AG04450 (cell line): ENCODE measurements around the gene IL1RL2. TPM values are rescaled to one million over a fixed set of nuclear protein-coding genes. Genes with fewer than 3 reads are reported as not detected.

Source experiments
- CTCF ChIA-PET: fragments of 300-600, 350-600 bp; formaldehyde crosslinking; extraction: SDS; loops from one replicate; lab custom pipeline; 2022; ENCODE audit warnings: antibody characterized with exemption, inconsistent platforms; lab: Charles Lee
- POLR2A ChIA-PET: fragments of 350-600 bp; formaldehyde crosslinking; extraction: SDS; loops from one replicate; lab custom pipeline; 2021; ENCODE audit warnings: antibody characterized with exemption, inconsistent platforms; lab: Yijun Ruan, JAX
- DNase-seq: peaks from one replicate; pipeline ENCODE4 v3.0.0-alpha.2; 2011; ENCODE audit warnings: low read depth, low spot score
- H3K27ac ChIP-seq: one replicate; pipeline ENCODE4 v1.5.1; 2012; ENCODE audit warnings: low read depth, low read length, control low read depth
- H3K27me3 ChIP-seq: one replicate; pipeline ENCODE4 v1.6.0; 2012; ENCODE audit warnings: low read length; ENCODE audit not compliant: control insufficient read depth, insufficient read depth
- H3K4me3 ChIP-seq: 2 replicates; pipeline ENCODE4 v1.5.1; 2011; ENCODE audit warnings: mild to moderate bottlenecking, low read depth, low read length, control low read depth
- H3K9me3 ChIP-seq: 2 replicates; pipeline ENCODE4 v1.5.1; 2012; ENCODE audit warnings: low read length; ENCODE audit not compliant: control insufficient read depth, insufficient read depth
- polyA plus RNA-seq: library from polyadenylated mRNA; depleted of rRNA; stranded (reverse); fragments of >200 nt; gene quantifications from 2 replicates; pipeline ENCODE4 v1.2.3, GENCODE V29; 2011
- TF ChIP-seq, protein P1 (sequence below): IDR thresholded peaks from 2 replicates; pipeline ENCODE4 v1.5.1; 2011; ENCODE audit warnings: low read depth, low read length, control low read depth, inconsistent platforms

IL1RL2 gene
- polyA plus RNA-seq, 1 experiment, result 0.72 TPM

DNA sequence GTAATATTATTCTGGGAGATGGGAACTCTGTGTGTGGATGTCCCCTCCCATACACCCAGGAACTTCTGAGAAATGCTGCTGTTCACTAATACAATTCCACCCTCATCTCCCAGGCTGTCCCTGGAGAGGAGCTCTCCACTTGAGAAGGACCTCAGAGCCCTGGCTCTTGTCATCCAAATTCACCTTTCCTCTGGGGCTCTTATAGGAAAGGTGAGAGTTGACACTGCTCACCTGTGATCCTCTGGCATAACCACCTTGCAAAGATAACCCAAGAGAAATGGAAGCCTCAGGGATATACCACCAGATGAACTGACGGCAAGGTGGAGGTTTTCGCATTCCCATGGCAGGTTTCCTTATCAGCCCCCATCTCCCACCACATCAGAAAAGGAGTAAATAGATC lies 52.0 kb downstream of the IL1RL2 start:
- Histone ChIP-seq H3K27ac (no peak overlapping the region), H3K4me3 (no peak overlapping the region), H3K27me3 (no peaks in the 10 kb centered on the region), H3K9me3 (no peaks in the 10 kb centered on the region; the same call in 1 of the 2 replicates)
- no peak for DNase-seq
- CTCF ChIA-PET, result interaction anchor here (0.8 to 4.8 kb wide), 8 partner anchors 15 to 356 kb away, joined by 3 to 99 read pairs (median 34); partner anchors contain the start of gene IL18R1
- TF ChIP-seq, protein P1, sequence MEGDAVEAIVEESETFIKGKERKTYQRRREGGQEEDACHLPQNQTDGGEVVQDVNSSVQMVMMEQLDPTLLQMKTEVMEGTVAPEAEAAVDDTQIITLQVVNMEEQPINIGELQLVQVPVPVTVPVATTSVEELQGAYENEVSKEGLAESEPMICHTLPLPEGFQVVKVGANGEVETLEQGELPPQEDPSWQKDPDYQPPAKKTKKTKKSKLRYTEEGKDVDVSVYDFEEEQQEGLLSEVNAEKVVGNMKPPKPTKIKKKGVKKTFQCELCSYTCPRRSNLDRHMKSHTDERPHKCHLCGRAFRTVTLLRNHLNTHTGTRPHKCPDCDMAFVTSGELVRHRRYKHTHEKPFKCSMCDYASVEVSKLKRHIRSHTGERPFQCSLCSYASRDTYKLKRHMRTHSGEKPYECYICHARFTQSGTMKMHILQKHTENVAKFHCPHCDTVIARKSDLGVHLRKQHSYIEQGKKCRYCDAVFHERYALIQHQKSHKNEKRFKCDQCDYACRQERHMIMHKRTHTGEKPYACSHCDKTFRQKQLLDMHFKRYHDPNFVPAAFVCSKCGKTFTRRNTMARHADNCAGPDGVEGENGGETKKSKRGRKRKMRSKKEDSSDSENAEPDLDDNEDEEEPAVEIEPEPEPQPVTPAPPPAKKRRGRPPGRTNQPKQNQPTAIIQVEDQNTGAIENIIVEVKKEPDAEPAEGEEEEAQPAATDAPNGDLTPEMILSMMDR, result no peak
- POLR2A ChIA-PET, result interaction anchor here (0.6 kb wide), 1 partner anchor 493 kb away, joined by 4 read pairs; no protein-coding TSS in a partner anchor

DNA sequence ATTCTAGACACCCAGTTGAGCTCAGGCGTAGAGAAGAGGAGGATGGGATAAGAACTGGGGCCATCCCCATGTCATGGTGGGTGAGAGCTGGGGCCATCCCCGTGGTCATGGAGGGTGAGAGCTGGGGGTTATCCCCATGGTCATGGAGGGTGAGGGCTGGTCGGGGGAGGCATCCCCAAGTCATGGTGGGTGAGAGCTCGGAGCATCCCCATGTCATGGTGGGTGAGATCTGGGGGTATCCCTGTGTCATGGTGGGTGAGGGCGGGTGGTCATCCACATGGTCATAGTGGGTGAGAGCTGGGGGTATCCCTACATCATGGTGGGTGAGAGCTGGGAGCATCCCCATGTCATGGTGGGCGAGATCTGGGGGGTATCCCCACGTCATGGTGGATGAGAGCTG lies 52.5 kb downstream of the IL1RL2 start:
- ChIA-PET CTCF (interaction anchor here (0.8 to 4.8 kb wide), 20 partner anchors 12 to 357 kb away, joined by 3 to 99 read pairs (median 18); partner anchors contain the start of genes IL18R1 and IL1RL2), POLR2A (interaction anchor here (0.6 kb wide), 1 partner anchor 494 kb away, joined by 4 read pairs; no protein-coding TSS in a partner anchor)
- no peaks in the 10 kb centered on the region for H3K27me3 ChIP-seq
- no peak for DNase-seq
- no peak overlapping the region for H3K27ac ChIP-seq
- no peaks in the 10 kb centered on the region; the same call in 1 of the 2 replicates for H3K9me3 ChIP-seq
- TF ChIP-seq, protein P1, result no peak
- H3K4me3 ChIP-seq, result no peak overlapping the region

DNA sequence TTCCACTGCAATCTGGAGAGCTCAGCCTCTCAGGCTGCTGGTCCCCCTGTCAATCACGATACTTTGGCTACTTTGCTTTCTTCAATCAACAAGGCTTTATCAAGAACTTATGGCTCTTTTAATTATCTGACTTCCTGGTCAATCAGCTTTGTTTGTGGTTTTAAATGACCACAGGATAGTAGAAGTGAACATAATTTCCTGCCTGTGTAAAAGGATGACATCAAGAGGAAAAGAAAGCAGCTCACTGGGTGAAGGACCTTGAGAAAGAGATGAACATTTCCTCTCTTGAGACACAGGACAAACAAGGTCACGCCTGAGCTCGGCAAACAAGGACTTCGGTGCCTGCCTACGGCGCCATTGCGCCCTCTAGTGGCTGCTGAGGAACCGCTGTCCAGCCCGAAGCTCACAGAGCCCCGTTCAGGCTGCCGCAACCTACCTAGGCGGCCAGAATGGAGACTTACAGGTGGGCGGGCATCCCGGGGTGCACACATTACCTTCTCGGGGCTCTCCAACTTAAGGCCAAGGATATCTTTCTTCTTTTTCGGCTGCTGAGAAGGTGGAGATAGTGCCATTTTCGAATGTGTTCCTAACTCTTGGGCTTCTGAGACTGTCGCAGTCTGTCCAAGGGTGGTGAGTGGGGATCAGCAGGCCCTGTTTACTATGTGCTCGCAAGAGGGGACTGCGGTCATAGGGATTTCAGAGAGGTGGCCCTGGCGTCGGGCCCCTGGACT lies 54.0 kb downstream of the IL1RL2 start:
- no peak overlapping the region for H3K4me3 ChIP-seq
- peak; percentile 86 for DNase-seq
- POLR2A ChIA-PET, result interaction anchor here (0.6 to 1.4 kb wide), 7 partner anchors 59 to 235 kb away, joined by 3 to 8 read pairs (median 4); partner anchors contain the start of gene IL1R1

DNA sequence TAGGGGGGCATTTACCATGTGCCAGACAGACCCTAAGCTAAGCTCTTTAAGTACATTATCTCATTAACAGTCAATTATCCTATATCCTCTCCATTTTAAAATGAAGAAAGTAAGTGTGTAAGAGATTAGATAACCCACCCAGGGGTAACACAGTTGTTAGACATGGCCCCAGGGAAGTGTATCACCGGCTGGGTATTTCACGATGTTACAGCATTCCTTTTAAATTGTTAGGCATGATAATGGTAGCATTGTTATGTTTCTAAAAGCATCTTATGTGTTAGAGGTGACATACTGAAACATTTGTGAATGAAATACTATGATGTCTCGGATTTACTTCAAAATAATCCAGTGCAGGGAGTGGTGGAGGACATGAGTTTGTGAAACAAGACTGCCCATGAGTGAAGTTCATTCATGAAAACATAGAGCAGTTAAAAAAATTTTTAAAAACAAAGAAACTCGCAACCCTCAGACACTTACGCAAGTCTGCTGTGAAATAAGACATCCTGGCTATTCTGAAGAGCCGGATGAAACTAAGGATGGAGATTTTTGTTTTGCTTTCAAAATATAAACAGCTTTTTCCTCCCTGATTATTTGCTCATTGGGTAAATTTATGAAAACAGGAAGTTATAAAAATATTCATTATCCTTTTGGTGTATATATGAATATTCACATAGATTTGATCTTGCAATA lies 54.9 kb downstream of the IL1RL2 start:
- H3K9me3 ChIP-seq, result no peaks in the 10 kb centered on the region; the same call in 1 of the 2 replicates
- TF ChIP-seq, protein P1, result no peak
- ChIA-PET CTCF (interaction anchor here (1.1 to 4.8 kb wide), 37 partner anchors 10 to 891 kb away, joined by 3 to 99 read pairs (median 10); partner anchors contain the start of genes IL18R1 and IL1RL2), POLR2A (no interaction called here)
- H3K27me3 ChIP-seq, result no peaks in the 10 kb centered on the region
- no peak overlapping the region for H3K4me3 ChIP-seq
- DNase-seq, result no peak
- no peak overlapping the region for H3K27ac ChIP-seq

More for the DNA sequence above, 54.0 kb downstream of the IL1RL2 start:
- TF ChIP-seq, protein P1, result peak; percentile 99
- no peaks in the 10 kb centered on the region for H3K27me3 ChIP-seq
- H3K27ac ChIP-seq, result peak overlapping the region; percentile 49
- CTCF ChIA-PET, result interaction anchor here (0.6 to 4.8 kb wide), 116 partner anchors 8 to 900 kb away, joined by 3 to 99 read pairs (median 5); partner anchors contain the start of genes IL18R1 and IL1RL2
- H3K9me3 ChIP-seq, result no peaks in the 10 kb centered on the region; the same call in 1 of the 2 replicates
